GM23338 (cell line): ENCODE data around the gene PRR27. TPM values are rescaled to one million over a fixed set of nuclear protein-coding genes. Genes with fewer than 3 reads are reported as not detected.

ENCODE experiments used
- ATAC-seq: fragments of 200-7000 bp; cut with Tn5 transposase; 3 replicates; pipeline ENCODE4 v1.9.1; 2020
- DNase-seq: peaks from one replicate; pipeline ENCODE4 v3.0.0-alpha.2; 2015; ENCODE audit warnings: low spot score
- H2AFZ ChIP-seq: fragments of 200-600 bp; sonication (generic); 2 replicates; pipeline ENCODE4 v1.8.0; 2016; ENCODE audit warnings: antibody characterized with exemption, mild to moderate bottlenecking, moderate library complexity
- H3F3A ChIP-seq: fragments of 200-600 bp; sonication (generic); replicated peaks from 2 replicates; pipeline ENCODE4 v1.8.0; 2017; ENCODE audit warnings: antibody characterized with exemption, mixed run types, low read depth
- H3K27ac ChIP-seq: fragments of 200-600 bp; sonication (generic); 2 replicates; pipeline ENCODE4 v1.6.1; 2016; ENCODE audit warnings: low read depth
- H3K27me3 ChIP-seq: fragments of 200-600 bp; sonication (generic); 2 replicates; pipeline ENCODE4 v1.8.0; 2016; ENCODE audit warnings: mild to moderate bottlenecking, mixed run types, moderate library complexity; ENCODE audit not compliant: insufficient read depth
- H3K36me3 ChIP-seq: fragments of 200-600 bp; sonication (generic); 2 replicates; pipeline ENCODE4 v1.8.0; 2016; ENCODE audit warnings: mild to moderate bottlenecking; ENCODE audit not compliant: insufficient read depth
- H3K4me1 ChIP-seq: fragments of 200-600 bp; sonication (generic); 2 replicates; pipeline ENCODE4 v1.8.0; 2016; ENCODE audit warnings: mild to moderate bottlenecking, moderate library complexity; ENCODE audit not compliant: insufficient read depth
- H3K4me2 ChIP-seq: fragments of 200-600 bp; sonication (generic); 2 replicates; pipeline ENCODE4 v1.7.1; 2017; ENCODE audit warnings: mixed run types
- H3K4me3 ChIP-seq: fragments of 200-600 bp; sonication (generic); 2 replicates; pipeline ENCODE4 v1.6.1; 2016; ENCODE audit warnings: mixed run types
- H3K79me2 ChIP-seq: fragments of 200-600 bp; sonication (generic); replicated peaks from 2 replicates; pipeline ENCODE4 v1.8.0; 2017; ENCODE audit warnings: mild to moderate bottlenecking; ENCODE audit not compliant: insufficient read depth
- H3K9me2 ChIP-seq: fragments of 200-600 bp; sonication (generic); 2 replicates; pipeline ENCODE4 v1.8.0; 2017; ENCODE audit not compliant: insufficient read depth
- H4K20me1 ChIP-seq: fragments of 200-600 bp; sonication (generic); replicated peaks from 2 replicates; pipeline ENCODE4 v1.8.0; 2017; ENCODE audit warnings: mild to moderate bottlenecking; ENCODE audit not compliant: insufficient read depth
- H3K27ac Mint-ChIP-seq: 2 replicates; pipeline ENCODE4 v1.8.0; 2020; ENCODE audit warnings: inconsistent platforms, mild to moderate bottlenecking, moderate library complexity, mixed read lengths
- H3K27me3 Mint-ChIP-seq: 3 replicates; pipeline ENCODE4 v1.8.0; 2022; ENCODE audit warnings: low read depth, mild to moderate bottlenecking, moderate library complexity, mixed read lengths, inconsistent platforms; ENCODE audit not compliant: insufficient read depth, poor library complexity
- H3K36me3 Mint-ChIP-seq: 3 replicates; pipeline ENCODE4 v1.8.0; 2021; ENCODE audit warnings: low read depth, mild to moderate bottlenecking, inconsistent platforms, moderate library complexity, mixed read lengths
- H3K4me1 Mint-ChIP-seq: 3 replicates; pipeline ENCODE4 v1.8.0; 2020; ENCODE audit warnings: mild to moderate bottlenecking, inconsistent platforms, mixed read lengths
- H3K4me3 Mint-ChIP-seq: 3 replicates; pipeline ENCODE4 v1.8.0; 2021; ENCODE audit warnings: moderate library complexity, mild to moderate bottlenecking, inconsistent platforms, mixed read lengths
- H3K9me3 Mint-ChIP-seq: 3 replicates; pipeline ENCODE4 v1.8.0; 2020; ENCODE audit warnings: moderate library complexity, mild to moderate bottlenecking, inconsistent platforms, mixed read lengths
- CREB1 ChIP-seq: fragments of 250-450 bp; sonication (Bioruptor Pico); IDR thresholded peaks from 2 replicates; pipeline ENCODE4 v1.5.0; 2020; ENCODE audit warnings: low read depth, mild to moderate bottlenecking, moderate library complexity
- EZH2 ChIP-seq: fragments of 200-600 bp; sonication (generic); IDR thresholded peaks from one replicate; pipeline ENCODE4 v1.8.0; 2017; ENCODE audit warnings: antibody characterized with exemption, mild to moderate bottlenecking, low read depth; ENCODE audit not compliant: unreplicated experiment
- EZH2phosphoT487 ChIP-seq: fragments of 200-600 bp; sonication (generic); IDR thresholded peaks from one replicate; pipeline ENCODE4 v1.8.1; 2018; ENCODE audit warnings: antibody characterized with exemption; ENCODE audit not compliant: unreplicated experiment
- JUNB ChIP-seq: IDR thresholded peaks from one replicate; pipeline ENCODE4 v1.6.1; 2016; ENCODE audit warnings: antibody characterized with exemption; ENCODE audit not compliant: unreplicated experiment
- NANOG ChIP-seq: IDR thresholded peaks from 2 replicates; pipeline ENCODE4 v1.6.1; 2016; ENCODE audit warnings: antibody characterized with exemption, borderline replicate concordance
- POLR2AphosphoS5 ChIP-seq: IDR thresholded peaks from 2 replicates; pipeline ENCODE4 v1.6.1; 2016; ENCODE audit warnings: antibody characterized with exemption, low read depth
- STAT1 ChIP-seq: IDR thresholded peaks from one replicate; pipeline ENCODE4 v1.6.1; 2016; ENCODE audit warnings: antibody characterized with exemption; ENCODE audit not compliant: unreplicated experiment
- ZNF114 ChIP-seq: fragments of 250-450 bp; sonication (Bioruptor Pico); IDR thresholded peaks from 2 replicates; pipeline ENCODE4 v1.5.0; 2020; ENCODE audit warnings: mild to moderate bottlenecking, moderate library complexity
- ZNF331 ChIP-seq: fragments of 250-450 bp; sonication (Bioruptor Pico); IDR thresholded peaks from 2 replicates; pipeline ENCODE4 v1.5.0; 2020; ENCODE audit warnings: low read depth, mild to moderate bottlenecking, moderate library complexity
- polyA plus RNA-seq: library from polyadenylated mRNA; unstranded; fragments of >200 nt; fragmentation: Nextera tagmentation; extraction: Ambion mirVana; gene quantifications from 2 replicates; pipeline ENCODE4 v1.2.1, GENCODE V29; 2016
- total RNA-seq: library from RNA; depleted of rRNA; stranded (reverse); fragments of >200 nt; shearing (Covaris generic); gene quantifications from 2 replicates; pipeline ENCODE4 v1.2.3, GENCODE V29; 2014
- TF ChIP-seq, protein P1 (sequence below), 2 experiments: fragments of 200-600 bp in 1 of 2; sonication (generic) in 1 of 2; conservative IDR thresholded peaks; 2 replicates each; pipeline versions ENCODE4 v1.5.1 to v1.6.1; 2016 to 2017; ENCODE audit warnings: antibody characterized with exemption in 2 of 2, low read depth in 2 of 2, mild to moderate bottlenecking in 2 of 2, moderate library complexity in 1 of 2
- TF ChIP-seq, protein P2 (sequence below): IDR thresholded peaks from one replicate; pipeline ENCODE4 v1.6.1; 2018; ENCODE audit warnings: antibody characterized with exemption; ENCODE audit not compliant: unreplicated experiment
- TF ChIP-seq, protein P3 (sequence below): IDR thresholded peaks from 2 replicates; pipeline ENCODE4 v1.6.1; 2016; ENCODE audit warnings: antibody characterized with exemption

Gene PRR27
- total and polyA plus RNA-seq, 2 experiments from 2014 or later = not detected

DNA sequence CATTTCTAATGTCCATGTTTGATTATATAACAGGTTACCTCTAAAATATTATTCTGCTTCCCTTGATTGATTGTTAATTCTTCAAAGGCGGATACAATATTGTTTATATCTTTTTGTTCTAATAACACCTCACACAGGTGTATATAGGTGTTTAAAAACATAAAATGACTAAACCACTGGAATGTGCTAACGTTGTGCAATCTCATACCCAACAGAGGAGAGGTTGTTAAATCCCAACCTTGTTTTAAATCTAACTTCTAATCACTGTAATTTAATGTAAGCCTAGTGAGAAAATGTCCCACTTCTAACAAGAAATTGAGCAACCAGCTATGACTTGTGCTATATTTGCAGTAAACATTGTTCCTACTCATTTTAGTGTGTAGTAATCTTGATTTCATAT is 42.8 kb downstream of the PRR27 start:
- ATAC-seq = no peak

DNA sequence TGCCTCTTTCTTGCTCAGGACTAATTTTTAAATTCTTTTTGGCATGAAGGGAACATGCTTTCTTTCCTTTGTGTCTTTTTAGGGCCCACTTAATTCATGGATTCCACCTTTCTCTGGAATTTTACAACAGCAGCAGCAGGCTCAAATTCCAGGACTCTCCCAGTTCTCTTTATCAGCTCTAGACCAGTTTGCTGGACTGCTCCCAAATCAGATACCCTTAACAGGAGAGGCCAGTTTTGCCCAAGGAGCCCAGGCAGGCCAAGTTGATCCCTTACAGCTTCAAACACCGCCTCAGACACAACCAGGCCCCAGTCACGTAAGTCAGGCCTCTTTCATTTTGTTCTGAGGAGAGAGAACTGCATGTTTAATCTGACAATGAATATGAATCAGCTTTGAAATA is 43.8 kb downstream of the PRR27 start:
- Mint-ChIP-seq H3K4me3 (no peak overlapping the region), H3K9me3 (no peaks in the 10 kb centered on the region), H3K36me3 (no peaks in the 10 kb centered on the region), H3K4me1 (peaks cover 10% of the 10 kb centered on the region; the same call in 2 of the 3 replicates), H3K27me3 (no peaks in the 10 kb centered on the region), H3K27ac (peak overlapping the region; percentile 89)
- H3K27me3 ChIP-seq = no peaks in the 10 kb centered on the region
- no peak overlapping the region for H3K4me3 ChIP-seq
- H3K4me2 ChIP-seq = peak overlapping the region; percentile 48; the same call in 1 of the 2 replicates
- ATAC-seq (peak; percentile 82), DNase-seq (peak; percentile 31)
- H3F3A ChIP-seq = no peaks in the 10 kb centered on the region
- H3K4me1 ChIP-seq = no peaks in the 10 kb centered on the region
- no peaks in the 10 kb centered on the region for H4K20me1 ChIP-seq
- peak overlapping the region; percentile 61 for H2AFZ ChIP-seq
- no peaks in the 10 kb centered on the region for H3K36me3 ChIP-seq
- H3K9me2 ChIP-seq = no peaks in the 10 kb centered on the region
- no peak overlapping the region for H3K27ac ChIP-seq
- H3K79me2 ChIP-seq = no peaks in the 10 kb centered on the region
- TF ChIP-seq, protein P1, sequence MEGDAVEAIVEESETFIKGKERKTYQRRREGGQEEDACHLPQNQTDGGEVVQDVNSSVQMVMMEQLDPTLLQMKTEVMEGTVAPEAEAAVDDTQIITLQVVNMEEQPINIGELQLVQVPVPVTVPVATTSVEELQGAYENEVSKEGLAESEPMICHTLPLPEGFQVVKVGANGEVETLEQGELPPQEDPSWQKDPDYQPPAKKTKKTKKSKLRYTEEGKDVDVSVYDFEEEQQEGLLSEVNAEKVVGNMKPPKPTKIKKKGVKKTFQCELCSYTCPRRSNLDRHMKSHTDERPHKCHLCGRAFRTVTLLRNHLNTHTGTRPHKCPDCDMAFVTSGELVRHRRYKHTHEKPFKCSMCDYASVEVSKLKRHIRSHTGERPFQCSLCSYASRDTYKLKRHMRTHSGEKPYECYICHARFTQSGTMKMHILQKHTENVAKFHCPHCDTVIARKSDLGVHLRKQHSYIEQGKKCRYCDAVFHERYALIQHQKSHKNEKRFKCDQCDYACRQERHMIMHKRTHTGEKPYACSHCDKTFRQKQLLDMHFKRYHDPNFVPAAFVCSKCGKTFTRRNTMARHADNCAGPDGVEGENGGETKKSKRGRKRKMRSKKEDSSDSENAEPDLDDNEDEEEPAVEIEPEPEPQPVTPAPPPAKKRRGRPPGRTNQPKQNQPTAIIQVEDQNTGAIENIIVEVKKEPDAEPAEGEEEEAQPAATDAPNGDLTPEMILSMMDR (conservative IDR thresholded peaks at IDR 0.05; ENCODE audit: low read depth in 2 of 2) = no peak
- TF ChIP-seq JUNB (no peak), ZNF114 (no peak), ZNF331 (CRISPR knock-in tag) (no peak), CREB1 (no peak), EZH2phosphoT487 (no peak)
- TF ChIP-seq, protein P2, sequence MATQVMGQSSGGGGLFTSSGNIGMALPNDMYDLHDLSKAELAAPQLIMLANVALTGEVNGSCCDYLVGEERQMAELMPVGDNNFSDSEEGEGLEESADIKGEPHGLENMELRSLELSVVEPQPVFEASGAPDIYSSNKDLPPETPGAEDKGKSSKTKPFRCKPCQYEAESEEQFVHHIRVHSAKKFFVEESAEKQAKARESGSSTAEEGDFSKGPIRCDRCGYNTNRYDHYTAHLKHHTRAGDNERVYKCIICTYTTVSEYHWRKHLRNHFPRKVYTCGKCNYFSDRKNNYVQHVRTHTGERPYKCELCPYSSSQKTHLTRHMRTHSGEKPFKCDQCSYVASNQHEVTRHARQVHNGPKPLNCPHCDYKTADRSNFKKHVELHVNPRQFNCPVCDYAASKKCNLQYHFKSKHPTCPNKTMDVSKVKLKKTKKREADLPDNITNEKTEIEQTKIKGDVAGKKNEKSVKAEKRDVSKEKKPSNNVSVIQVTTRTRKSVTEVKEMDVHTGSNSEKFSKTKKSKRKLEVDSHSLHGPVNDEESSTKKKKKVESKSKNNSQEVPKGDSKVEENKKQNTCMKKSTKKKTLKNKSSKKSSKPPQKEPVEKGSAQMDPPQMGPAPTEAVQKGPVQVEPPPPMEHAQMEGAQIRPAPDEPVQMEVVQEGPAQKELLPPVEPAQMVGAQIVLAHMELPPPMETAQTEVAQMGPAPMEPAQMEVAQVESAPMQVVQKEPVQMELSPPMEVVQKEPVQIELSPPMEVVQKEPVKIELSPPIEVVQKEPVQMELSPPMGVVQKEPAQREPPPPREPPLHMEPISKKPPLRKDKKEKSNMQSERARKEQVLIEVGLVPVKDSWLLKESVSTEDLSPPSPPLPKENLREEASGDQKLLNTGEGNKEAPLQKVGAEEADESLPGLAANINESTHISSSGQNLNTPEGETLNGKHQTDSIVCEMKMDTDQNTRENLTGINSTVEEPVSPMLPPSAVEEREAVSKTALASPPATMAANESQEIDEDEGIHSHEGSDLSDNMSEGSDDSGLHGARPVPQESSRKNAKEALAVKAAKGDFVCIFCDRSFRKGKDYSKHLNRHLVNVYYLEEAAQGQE = no peak
- TF ChIP-seq, protein P3, sequence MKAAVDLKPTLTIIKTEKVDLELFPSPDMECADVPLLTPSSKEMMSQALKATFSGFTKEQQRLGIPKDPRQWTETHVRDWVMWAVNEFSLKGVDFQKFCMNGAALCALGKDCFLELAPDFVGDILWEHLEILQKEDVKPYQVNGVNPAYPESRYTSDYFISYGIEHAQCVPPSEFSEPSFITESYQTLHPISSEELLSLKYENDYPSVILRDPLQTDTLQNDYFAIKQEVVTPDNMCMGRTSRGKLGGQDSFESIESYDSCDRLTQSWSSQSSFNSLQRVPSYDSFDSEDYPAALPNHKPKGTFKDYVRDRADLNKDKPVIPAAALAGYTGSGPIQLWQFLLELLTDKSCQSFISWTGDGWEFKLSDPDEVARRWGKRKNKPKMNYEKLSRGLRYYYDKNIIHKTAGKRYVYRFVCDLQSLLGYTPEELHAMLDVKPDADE = no peak

More for the DNA sequence above, 42.8 kb downstream of the PRR27 start:
- H3K27ac Mint-ChIP-seq = no peak overlapping the region
- DNase-seq = no peak
- H3K9me3 Mint-ChIP-seq = no peaks in the 10 kb centered on the region
- Histone ChIP-seq H3F3A (no peaks in the 10 kb centered on the region), H3K4me1 (no peaks in the 10 kb centered on the region), H3K36me3 (no peaks in the 10 kb centered on the region), H3K79me2 (no peaks in the 10 kb centered on the region), H2AFZ (no peak overlapping the region), H3K27ac (no peak overlapping the region), H4K20me1 (no peaks in the 10 kb centered on the region), H3K27me3 (no peaks in the 10 kb centered on the region), H3K4me3 (no peak overlapping the region), H3K9me2 (no peaks in the 10 kb centered on the region), H3K4me2 (no peak overlapping the region)
- H3K27me3 Mint-ChIP-seq = no peaks in the 10 kb centered on the region
- no peaks in the 10 kb centered on the region for H3K36me3 Mint-ChIP-seq
- H3K4me1 Mint-ChIP-seq = peaks cover 10% of the 10 kb centered on the region; the same call in 2 of the 3 replicates
- H3K4me3 Mint-ChIP-seq = no peak overlapping the region
- TF ChIP-seq ZNF114 (no peak), EZH2 (no peak), STAT1 (no peak), CREB1 (no peak), ZNF331 (CRISPR knock-in tag) (no peak), POLR2AphosphoS5 (no peak), NANOG (no peak)
- TF ChIP-seq, protein P1 (conservative IDR thresholded peaks at IDR 0.05; ENCODE audit: low read depth in 2 of 2) = no peak
- TF ChIP-seq, protein P3 = no peak
